Prostate gland (tissue), 2 donors: ENCODE data around the gene C22orf31. TPM values are rescaled to one million over a fixed set of nuclear protein-coding genes. Genes with fewer than 3 reads are reported as not detected.

Experiments used
- DNase-seq: peaks from one replicate; pipeline ENCODE4 v3.0.0-alpha.2; 2019; ENCODE audit warnings: low spot score
- H3K27ac ChIP-seq, 2 donors: fragments of 200-600 bp; sonication (generic); 2 replicates each; pipeline ENCODE4 v1.5.1; 2017 to 2019
- H3K27me3 ChIP-seq: fragments of 200-600 bp; sonication (generic); replicated peaks from 2 replicates; pipeline ENCODE4 v1.5.1; 2019; ENCODE audit not compliant: insufficient read depth
- H3K36me3 ChIP-seq, 2 donors: fragments of 200-600 bp; sonication (generic); 1 replicate in 1 of 2; 2 replicates in 1 of 2; pipeline versions ENCODE4 v1.5.1 to v1.8.1; 2017 to 2019
- H3K4me1 ChIP-seq: fragments of 200-600 bp; sonication (generic); replicated peaks from 2 replicates; pipeline ENCODE4 v1.5.1; 2019
- H3K4me3 ChIP-seq, 2 donors: fragments of 200-600 bp; sonication (generic); 2 replicates each; pipeline ENCODE4 v1.5.1; 2017 to 2019
- H3K9me3 ChIP-seq: fragments of 200-600 bp; sonication (generic); 2 replicates; pipeline ENCODE4 v1.5.1; 2017
- POLR2A ChIP-seq: fragments of 450-650 bp; IDR thresholded peaks from one replicate; pipeline ENCODE4 v1.6.1; 2016; ENCODE audit warnings: antibody characterized with exemption, mild to moderate bottlenecking
- POLR2AphosphoS5 ChIP-seq: sonication (generic); formaldehyde crosslinking; IDR thresholded peaks from one replicate; pipeline ENCODE4 v1.6.1; 2017; ENCODE audit warnings: antibody characterized with exemption
- WGBS: methylation state at CpG from one replicate; pipeline ENCODE4 v1.1.5; 2018; 5-methylcytosine and 5-hydroxymethylcytosine counted together
- intact Hi-C: fragments of 100-400 bp; cut with DNase I; formaldehyde crosslinking; loops from one replicate; pipeline ENCODE4 v1.14.2; 2022
- total RNA-seq, 2 donors: library from RNA; depleted of rRNA; stranded (reverse); fragments of >200 nt; gene quantifications; one replicate each; pipeline ENCODE4 v1.1.0, GENCODE V29; 2016
- TF ChIP-seq, protein P1 (sequence below), 4 experiments: fragments of 200-600 bp in 2 of 4; fragments of 450-650 bp in 2 of 4; sonication (generic) in 2 of 4; IDR thresholded peaks; 1 replicate in 3 of 4; 2 replicates in 1 of 4; pipeline ENCODE4 v1.5.1; 2016 to 2019; ENCODE audit warnings: antibody characterized with exemption in 4 of 4, mild to moderate bottlenecking in 2 of 4, moderate library complexity in 2 of 4

The C22orf31 gene
- total RNA-seq, 2 donors from 2014 or later: 0.36 to 1.4 TPM

DNA sequence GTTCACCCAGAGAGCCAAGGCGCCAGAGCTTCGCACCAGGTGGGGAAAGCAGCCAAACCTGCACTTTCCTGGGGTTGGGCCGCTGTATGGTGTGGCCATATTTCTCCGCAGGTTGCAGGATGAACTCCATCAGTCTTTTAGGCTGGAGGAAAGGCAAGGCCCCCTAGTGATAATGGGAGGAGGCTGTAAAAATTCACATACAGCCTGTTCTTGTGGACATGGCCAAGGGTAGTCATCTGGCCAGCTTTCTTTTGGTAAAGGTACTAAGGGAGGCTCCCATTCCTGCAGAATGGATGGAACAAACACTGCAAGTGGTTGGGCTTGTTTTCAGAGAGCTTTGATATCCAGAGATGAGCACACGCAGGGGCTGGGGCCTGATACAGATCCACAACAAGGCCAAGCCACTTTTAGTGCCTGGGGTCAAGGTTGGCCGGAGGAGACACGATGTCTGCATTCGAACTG lies 29.6 kb downstream of the C22orf31 start:
- 59% methylated on average over 8 of the region's 8 CpGs for WGBS

DNA sequence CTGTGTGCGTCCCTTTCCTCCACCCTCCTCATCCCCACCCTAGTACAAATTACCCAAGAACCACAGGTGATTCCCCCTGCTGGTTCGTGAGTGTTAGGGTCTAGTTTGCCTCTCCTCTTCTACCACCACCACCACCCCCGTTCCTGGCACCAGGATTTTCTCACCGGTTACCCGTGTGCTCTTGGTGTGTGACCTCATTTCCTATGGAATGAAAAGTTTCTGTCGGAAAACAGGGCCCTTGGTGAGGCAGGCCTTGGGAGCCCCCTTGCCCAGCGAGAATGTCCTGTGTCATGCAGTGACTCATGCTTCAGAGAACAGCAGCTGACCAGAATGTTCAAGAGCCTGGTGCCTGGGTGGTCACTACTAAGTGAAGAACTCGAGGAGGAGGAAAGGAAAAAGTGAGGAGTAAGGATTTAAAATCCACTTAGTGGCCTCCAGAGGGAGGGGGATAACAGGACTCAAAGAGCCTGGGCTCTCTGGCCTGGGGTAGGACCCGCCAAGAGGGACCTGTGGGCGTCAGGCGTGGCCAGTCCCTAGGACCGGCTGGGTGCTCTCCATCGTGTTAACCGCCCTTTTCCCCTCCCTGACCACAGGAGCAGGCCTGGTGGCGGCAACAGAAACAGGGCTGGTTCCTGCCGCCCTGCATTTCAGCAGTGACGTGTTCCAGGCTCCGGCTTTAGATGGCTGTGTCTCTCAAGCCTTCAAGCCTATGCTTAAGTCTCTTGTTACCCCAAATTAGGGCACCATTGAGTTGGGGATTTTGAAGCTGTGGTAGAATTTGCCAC lies 30.2 kb downstream of the C22orf31 start:
- Histone ChIP-seq H3K36me3 (no peaks in the 10 kb centered on the region), H3K27ac (peak overlapping the region; percentile 74 to 83), H3K9me3 (no peaks in the 10 kb centered on the region), H3K4me3 (peak overlapping the region; percentile 34 to 35), H3K4me1 (peaks cover 5% of the 10 kb centered on the region), H3K27me3 (no peaks in the 10 kb centered on the region)
- TF ChIP-seq POLR2AphosphoS5 (peak; percentile 60), POLR2A (no peak)
- TF ChIP-seq, protein P1, sequence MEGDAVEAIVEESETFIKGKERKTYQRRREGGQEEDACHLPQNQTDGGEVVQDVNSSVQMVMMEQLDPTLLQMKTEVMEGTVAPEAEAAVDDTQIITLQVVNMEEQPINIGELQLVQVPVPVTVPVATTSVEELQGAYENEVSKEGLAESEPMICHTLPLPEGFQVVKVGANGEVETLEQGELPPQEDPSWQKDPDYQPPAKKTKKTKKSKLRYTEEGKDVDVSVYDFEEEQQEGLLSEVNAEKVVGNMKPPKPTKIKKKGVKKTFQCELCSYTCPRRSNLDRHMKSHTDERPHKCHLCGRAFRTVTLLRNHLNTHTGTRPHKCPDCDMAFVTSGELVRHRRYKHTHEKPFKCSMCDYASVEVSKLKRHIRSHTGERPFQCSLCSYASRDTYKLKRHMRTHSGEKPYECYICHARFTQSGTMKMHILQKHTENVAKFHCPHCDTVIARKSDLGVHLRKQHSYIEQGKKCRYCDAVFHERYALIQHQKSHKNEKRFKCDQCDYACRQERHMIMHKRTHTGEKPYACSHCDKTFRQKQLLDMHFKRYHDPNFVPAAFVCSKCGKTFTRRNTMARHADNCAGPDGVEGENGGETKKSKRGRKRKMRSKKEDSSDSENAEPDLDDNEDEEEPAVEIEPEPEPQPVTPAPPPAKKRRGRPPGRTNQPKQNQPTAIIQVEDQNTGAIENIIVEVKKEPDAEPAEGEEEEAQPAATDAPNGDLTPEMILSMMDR (IDR thresholded peaks at IDR 0.05): no peak
- 41% methylated on average over 18 of the region's 18 CpGs for WGBS
- DNase-seq: peak; percentile 39
- intact Hi-C loops: loop anchor here (1.0 to 10.0 kb wide), 4 partner anchors 44 to 427 kb away; partner anchors contain the start of gene ZNRF3

More for the DNA sequence above, 29.6 kb downstream of the C22orf31 start:
- Histone ChIP-seq H3K36me3 (no peaks in the 10 kb centered on the region), H3K4me1 (peaks cover 5% of the 10 kb centered on the region), H3K4me3 (no peak overlapping the region), H3K9me3 (no peaks in the 10 kb centered on the region), H3K27ac (peak overlapping the region; percentile 74 to 83), H3K27me3 (no peaks in the 10 kb centered on the region)
- intact Hi-C loops: loop anchor here (1.0 to 10.0 kb wide), 4 partner anchors 45 to 427 kb away; partner anchors contain the start of gene ZNRF3
- TF ChIP-seq, protein P1 (IDR thresholded peaks at IDR 0.05): no peak
- TF ChIP-seq POLR2A (no peak), POLR2AphosphoS5 (no peak)
- no peak for DNase-seq

DNA sequence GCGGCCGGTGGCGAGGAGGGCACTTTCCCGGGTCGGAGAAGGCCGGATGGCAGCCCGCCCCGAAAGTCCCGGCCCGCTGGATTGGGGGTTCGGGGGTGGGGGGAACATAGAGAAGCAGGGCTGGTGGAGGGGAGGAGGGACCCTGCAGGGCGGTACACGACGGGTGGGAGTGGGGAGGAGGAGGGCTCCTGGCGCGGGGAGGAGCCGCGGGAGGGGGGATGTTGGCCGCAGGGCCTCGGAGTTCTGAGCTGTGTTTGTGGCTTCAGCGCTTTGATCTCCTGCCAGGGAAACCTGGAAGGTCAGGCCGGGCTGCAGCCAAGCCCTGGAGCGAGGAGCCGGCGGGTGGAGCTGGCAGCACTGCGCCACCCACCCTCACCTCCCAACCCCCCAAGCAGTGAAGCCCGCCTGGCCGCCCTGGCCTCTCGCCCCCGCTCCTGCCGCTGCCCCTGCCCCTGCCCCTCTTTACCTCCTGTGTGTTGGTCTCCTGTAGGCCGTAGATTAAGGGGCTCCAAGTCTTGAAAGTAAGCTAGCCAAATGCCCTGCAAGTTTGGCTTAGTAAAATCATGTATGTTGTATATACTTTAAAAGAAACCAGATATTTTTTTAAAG lies 30.9 kb downstream of the C22orf31 start:
- Histone ChIP-seq H3K4me3 (peak overlapping the region; percentile 34 to 35), H3K27me3 (no peaks in the 10 kb centered on the region), H3K4me1 (peaks cover 5% of the 10 kb centered on the region), H3K36me3 (no peaks in the 10 kb centered on the region), H3K9me3 (no peaks in the 10 kb centered on the region), H3K27ac (peak overlapping the region; percentile 74 to 83)
- intact Hi-C loops: loop anchor here (5.0 to 10.0 kb wide), 3 partner anchors 43 to 426 kb away; partner anchors contain the start of gene ZNRF3
- TF ChIP-seq POLR2A (no peak), POLR2AphosphoS5 (peak; percentile 23)
- DNase-seq: peak; percentile 77
- WGBS: 4% methylated on average over 32 of the region's 32 CpGs

DNA sequence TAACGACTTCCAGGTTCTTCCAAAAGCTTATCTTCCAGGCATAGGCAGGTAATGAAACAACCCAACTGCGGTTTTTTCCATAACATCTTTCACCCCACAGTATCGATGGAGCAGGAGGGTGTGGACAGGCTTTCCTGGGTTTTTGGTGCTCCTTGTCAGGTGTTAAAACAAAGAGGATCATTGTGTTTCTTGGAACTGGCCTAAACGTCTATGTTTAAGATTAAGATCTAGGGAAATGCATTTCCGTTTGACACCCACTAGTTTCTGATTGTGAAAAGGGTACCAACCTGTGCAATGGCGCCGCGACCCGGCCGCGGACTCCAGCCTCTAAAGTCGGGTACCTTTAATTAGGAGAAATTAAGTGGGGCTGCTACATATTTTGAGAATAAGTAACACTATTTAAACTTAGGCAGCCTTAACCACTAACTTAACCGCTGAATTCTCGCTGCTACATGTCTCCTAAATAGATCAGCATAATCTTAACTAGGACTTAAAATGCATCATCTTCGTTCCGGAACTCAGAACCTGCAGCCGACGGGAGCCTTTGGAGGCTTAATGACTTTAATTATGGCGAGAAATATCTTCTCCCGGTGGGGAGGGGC lies 31.5 kb downstream of the C22orf31 start:
- Histone ChIP-seq H3K36me3 (no peaks in the 10 kb centered on the region), H3K4me3 (peak overlapping the region; percentile 34 to 35), H3K27me3 (no peaks in the 10 kb centered on the region), H3K27ac (peak overlapping the region; percentile 74 to 83), H3K4me1 (peaks cover 5% of the 10 kb centered on the region), H3K9me3 (no peaks in the 10 kb centered on the region)
- intact Hi-C loops: loop anchor here (5.0 to 10.0 kb wide), 3 partner anchors 43 to 425 kb away; partner anchors contain the start of gene ZNRF3
- 10% methylated on average over 20 of the region's 20 CpGs for WGBS
- TF ChIP-seq POLR2AphosphoS5 (peak; percentile 28), POLR2A (no peak)
- TF ChIP-seq, protein P1 (IDR thresholded peaks at IDR 0.05): peak in 3 of 4 experiments; percentile 14 to 31 (median 14)
- DNase-seq: no peak
